NOMO-1 (cell line): ENCODE data around the gene FAM89B.
"Not testable (repeated sequence)": the region's sequence is repeated elsewhere in the genome, so short reads cannot be mapped to it uniquely, and the experiment has no call there.

Experiments
- DNase-seq, 2 experiments: peaks; one replicate each; lab custom pipeline; 2025; ENCODE audit not compliant: unreplicated experiment in 2 of 2; lab: John Stamatoyannopoulos, UW

The FAM89B gene

DNA sequence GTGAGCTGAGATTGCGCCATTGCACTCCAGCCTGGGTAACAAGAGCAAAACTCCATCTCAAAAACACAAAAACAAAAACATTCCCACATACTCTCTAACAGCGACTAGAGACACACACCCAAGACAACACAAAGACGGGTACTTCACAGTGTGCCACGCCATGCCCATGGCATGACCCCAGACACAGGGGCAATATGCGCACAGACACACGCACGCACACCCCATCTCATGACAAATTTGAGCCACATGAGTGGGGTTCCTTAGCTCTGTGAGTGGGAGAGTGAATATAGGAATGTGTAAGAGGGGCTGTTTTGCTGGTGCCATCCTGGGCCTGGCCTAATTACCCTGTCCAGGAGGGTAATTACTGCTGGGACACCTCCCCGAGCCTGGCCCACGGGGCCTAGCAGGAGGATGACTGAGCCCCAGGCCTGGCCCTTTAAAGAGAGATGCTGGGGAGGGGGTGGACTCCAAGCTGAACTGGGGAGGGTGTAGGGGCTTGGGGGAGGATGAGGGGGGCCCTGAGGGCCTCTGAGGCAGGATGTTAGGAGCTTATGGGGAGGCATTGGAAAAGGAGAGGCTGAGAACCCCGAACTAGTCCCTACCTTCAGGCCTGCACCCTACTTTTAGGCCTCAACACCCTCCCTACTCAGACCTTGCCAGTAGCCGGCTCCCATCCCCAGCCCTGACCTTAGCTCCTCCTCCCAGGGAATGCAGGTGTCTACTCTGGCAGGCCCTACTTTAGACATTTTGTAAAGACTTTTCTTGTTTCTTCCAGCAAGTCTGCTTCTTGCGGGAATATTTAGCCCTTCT lies 15.7 kb upstream of the FAM89B start:
- DNase-seq, result no peak

DNA sequence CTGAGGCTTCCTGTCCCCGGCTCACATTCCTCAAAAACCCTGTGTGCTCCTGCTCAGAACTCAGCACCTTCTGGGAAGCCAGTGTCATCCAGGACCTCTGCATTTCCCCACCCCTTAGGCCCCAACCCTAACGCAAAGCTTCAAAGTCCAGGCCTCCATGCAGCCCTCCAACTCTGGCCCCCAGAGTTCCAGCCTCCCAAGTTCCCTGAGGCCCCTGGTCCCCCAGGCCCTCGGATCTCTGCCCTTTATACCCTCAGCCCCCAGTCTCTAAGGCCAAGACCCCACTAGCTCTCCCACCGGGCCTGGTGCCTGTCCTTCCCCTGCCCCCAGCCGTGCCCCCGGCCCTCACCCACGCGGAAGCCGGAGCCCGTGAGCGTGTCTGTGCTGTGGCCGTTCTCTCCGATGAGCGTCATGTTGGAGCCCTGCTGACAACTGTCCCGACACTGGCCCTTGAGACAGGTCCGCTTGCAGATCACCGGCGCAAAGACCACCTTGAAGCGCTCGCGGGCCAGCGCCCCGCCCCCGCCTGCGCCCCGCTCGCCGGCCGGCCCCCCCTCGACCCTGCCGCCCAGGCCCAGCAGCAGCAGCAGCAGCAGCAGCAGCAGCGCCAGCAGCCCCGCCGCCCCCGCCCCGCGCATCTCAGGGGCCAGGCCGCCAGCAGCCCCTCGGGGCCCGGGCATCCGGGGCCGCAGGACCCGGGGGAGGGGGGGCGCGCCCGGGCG lies 14.9 kb upstream of the FAM89B start:
- DNase-seq, result no peak

DNA sequence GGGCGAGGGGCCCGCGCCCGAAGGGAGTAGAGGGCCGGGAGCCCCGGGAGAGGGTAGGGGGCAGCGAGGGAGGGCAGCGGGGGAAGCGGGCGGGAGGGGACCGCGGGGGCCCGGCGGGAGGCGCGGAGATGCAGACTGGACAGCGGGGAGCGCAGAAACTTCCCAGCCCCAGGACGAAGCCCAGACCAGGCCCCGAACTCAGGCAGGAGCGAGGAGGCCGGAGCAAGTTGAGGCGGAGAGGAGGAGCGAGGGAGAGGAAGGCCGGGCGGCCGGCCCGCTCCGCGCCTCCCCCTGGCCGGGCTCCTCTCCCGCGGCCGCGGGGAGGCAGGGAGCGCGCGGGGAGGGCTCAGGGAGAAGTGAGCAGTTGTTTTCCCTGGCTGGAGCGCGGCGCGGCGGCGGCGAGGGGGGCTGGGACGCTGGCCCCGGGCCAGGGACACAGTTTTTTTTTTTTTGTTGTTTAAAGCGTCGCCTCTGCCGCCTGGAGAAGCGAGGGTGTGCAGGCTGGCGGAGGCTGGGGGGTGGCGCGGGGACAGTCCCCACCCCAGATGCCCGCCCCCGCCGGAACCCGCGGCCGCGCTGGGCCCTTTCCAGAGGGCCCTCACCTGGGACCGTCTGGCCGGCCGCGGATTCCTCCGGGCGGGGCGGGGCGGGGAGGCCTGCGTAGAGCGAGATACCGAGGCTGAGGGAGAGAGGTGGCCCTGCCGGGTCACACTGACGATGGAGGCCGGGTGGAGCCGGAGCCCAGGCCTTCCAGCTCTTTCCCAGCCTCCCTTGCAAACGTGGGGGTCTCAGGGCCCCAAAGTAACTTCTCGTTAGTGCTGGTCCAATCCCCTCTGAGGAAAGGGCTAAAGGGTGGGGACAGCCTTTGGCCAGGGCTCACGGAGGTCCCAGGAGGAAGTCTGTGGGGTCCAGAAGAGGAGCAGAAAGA lies 14.1 kb upstream of the FAM89B start, which contains the start of gene LTBP3:
Gene LTBP3 (minus strand): TSS at position 358 of the 928 bp plus-strand sequence. CDS start 400 bp downstream, outside the sequence.
- DNase-seq, result peak; percentile 23 to 26

DNA sequence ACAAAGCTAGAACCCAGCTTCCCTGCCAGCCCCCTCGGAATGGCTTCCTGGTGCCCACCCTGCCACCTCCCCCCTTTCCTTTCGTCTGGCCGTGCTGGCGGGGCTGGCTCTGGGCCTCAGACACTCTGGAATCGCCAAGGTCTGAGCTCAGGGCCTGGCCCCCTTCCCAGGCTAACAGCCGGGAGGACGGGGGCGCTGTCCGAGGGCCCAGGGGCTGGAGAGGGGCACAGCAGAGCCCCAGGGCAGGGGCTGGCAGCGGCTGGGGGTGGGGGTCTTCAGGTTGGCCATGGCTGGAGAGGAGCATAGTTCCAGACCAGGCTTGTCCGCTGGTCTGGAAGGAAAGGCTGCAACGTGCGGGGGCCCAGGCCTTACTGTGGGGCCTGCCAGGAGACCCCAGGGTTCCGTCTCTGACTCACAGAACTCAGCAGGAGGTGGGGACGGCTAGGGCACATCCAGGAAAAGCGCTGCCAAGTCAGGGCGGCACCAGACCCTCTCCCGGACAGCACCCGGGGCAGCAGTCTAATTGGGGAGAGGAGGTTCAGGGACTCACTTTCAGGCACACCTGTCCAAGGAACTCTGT lies 13.3 kb upstream of the FAM89B start:
- DNase-seq, result no peak

DNA sequence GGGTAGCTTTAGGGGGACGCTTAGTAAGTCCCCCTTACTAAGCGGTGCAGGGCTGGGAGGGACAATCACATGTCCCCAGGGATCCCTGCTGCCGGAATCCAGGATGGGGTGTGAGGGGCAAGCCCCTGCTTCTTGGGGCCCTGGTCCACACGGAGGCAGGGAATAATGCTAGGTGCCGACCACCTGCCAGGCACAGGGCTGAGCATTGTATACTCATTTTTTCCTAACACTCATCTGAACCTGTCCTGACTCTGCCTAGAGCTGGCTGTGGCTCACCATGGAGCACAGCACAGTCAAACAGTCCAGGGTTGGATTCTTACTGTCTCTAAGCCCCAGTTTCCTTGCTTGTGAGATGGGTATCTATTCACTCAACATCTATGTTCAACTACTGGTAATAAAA lies 12.8 kb upstream of the FAM89B start:
- no peak for DNase-seq

DNA sequence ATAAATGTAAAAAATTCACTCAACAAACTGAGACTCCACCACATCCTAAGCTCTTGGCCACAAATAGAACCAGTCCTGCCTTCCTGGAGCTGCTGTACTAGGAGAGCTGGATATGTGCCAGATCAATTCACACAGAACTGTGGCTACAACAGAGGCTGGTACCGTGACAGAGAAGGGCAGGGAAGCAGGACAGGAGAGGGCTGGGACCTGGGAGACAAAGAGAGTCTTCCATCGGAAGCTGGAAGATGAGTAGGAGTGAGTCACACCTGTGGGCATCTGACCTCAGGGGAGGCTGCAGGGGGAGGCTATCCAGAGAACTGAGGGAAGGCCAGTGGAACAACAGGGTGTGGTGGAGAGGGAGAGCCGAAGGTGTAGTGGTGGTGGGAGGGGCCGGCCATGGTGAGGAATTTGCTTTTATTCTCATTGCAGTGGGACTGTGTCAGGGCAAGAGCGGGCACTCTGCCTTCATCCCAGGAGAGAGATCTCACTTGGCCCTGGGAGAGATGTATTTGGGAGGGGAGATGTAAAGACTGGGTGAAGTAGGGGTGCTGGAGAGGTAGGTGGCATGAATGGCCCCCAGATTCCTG lies 12.3 kb upstream of the FAM89B start:
- no peak for DNase-seq

DNA sequence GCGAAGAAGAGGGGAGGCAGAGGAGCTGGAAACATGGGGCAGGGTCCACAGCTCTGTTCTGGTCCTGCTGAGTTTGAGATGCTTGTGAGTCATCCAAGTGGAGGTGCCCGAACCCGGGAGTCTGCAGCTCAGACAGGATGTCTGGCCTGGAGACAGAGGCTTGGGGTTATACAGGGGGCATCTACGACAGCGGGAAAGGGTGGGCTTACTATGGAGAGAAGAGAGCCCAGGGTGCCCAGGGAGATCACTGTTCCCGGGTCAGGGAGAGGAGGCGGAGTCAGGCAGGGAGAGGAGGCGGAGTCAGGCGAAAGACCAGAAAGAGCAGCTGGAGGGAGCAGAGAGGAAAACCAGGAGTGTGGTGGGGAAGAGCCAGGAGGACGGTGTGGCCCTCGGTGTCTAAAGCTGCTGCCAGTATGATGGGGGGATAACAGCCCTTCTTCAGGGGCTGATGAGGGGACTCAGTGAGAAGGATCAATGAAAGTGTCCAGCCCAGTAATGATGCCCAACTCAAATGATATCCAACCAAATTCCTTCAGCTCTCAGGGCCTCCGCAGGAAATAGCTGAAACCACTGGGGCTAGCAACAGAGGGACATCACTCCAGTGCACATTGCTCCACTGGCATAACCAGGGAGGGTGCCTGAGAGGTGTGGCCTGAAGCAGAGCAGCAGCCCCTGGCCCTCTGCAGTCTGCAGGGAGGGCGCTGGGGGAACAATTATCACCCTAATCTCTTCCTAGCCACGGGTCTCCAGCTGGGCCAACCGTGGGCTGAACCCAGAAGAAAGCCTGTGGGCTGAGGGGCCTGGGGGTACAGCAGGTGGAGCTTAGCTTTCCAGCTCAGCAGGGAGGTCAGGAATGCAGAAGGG lies 11.6 kb upstream of the FAM89B start:
- no peak for DNase-seq

DNA sequence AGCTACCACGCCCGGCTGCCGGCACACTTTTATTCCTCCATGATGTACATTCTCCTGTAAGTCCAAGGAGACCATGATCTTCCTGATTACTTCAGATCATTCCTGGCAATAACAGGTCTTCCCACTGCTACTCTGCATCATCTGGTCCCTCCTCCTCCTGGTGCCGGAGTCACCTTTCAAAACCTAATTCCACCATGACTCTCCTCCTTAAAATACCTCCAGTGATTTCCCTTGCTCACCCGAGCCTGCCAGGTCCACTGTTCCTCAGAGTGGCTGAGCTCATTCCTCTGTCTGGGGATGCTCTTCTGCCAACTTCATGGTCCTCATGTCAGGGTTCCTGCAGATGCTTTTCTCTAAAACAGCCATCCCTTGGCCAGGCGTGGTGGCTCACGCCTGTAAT lies 10.3 kb upstream of the FAM89B start:
- no peak for DNase-seq

DNA sequence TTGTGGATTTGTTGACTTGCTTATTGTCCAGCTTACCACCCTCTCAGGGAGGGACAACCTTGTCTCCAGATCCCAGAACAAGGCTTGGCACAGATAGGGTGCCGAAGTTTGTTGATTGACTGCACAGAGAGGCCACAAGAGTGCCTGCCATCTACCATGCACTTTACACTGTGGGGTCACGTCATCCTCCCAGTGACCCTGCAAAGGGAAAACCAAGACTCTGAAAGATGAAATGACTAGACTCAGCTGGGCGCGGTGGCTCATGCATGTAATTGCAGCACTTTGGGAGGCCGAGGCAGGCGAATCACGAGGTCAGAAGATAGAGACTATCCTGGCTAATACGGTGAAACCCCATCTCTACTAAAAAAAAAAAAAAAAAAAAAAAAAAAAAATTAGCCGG lies 9.6 kb upstream of the FAM89B start:
- no peak for DNase-seq

DNA sequence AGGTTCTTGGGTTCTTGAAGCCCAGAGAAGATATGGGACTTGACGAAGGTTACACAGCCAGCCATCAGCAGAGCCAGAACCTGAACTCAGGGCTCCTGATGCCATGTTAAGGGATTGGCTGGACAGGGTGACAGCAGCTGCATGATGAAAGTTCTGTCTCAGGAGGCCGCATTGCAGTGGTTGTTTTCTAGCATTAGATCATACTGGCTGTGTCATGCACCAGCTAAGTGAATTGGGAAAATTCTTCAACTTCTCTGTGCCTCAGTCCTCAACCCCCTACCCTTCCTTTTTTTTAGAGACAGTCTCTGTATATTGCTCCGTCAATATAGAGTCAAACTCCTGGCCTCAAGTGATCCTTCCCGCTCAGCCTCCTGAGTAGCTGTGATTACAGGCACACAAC lies 8.7 kb upstream of the FAM89B start:
- DNase-seq, result no peak

DNA sequence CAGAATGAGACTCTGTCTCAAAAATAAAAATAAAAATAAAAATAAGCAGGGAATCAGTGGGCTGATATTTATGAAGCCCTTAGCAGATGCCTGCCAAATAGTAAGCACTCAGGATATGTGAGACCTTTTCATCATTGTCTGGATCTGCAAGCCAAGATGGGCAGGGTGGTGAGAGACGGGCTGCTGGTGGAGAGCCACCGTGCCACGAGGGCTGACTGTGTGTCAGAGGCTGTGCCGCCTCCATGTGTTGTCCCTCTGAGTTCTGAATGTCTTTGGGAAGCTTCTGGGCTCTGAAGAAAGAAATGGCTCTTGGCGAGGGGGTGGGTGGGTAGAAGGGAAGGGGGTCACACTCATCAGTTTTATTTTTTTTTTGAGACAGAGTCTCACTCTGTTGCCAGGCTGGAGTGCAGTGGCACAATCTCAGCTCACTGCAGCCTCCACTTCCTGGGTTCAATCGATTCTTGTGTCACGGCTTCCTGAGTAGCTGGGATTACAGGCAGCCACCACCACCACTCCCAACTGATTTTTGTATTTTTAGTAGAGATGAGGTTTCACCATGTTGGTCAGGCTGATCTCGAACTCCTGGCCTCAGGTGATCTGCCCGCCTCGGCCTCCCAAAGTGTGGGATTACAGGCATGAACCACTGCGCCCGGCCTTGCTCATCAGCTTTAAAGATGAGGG lies 7.3 kb upstream of the FAM89B start:
- DNase-seq, result not testable (repeated sequence)

DNA sequence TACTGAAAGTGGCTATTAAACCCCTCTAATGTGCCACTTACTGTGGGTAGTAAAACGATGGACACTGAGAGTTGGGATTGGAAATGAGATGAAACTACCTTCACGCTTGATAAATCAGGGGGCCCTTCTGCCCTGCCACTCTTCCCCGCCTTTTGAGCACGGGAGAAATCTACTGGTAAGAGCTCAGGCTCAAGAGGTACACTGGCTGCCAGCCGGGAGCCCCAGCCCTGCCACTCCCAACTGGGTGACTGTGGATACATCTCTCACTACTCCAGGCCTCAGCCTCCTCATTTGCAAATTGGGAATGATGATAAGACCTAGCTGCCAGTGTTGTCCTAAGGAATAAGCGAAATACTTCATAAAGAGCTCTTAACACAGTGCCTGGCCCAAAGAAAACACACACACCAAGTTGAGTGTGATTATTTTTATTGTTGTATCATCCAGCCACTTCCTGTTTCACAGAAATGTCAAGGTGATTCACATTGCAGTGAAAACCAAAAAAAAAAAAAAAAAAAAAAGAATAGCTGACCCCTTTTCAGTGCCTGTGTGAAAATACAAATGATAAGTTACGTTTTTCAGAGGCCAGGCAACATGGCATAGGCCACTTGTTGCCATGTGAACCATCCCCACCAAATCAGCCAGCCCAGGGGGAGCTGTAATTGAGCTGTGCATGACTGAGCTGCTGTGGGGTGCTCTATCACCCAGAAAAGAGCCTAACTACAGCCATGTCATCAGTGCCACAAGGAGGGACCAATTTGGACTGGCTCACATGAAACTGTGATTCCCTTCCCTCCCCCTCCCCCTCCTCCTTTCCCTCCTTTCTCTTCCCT lies 6.5 kb upstream of the FAM89B start:
- DNase-seq, result peak in 1 of 2 experiments; percentile 27

DNA sequence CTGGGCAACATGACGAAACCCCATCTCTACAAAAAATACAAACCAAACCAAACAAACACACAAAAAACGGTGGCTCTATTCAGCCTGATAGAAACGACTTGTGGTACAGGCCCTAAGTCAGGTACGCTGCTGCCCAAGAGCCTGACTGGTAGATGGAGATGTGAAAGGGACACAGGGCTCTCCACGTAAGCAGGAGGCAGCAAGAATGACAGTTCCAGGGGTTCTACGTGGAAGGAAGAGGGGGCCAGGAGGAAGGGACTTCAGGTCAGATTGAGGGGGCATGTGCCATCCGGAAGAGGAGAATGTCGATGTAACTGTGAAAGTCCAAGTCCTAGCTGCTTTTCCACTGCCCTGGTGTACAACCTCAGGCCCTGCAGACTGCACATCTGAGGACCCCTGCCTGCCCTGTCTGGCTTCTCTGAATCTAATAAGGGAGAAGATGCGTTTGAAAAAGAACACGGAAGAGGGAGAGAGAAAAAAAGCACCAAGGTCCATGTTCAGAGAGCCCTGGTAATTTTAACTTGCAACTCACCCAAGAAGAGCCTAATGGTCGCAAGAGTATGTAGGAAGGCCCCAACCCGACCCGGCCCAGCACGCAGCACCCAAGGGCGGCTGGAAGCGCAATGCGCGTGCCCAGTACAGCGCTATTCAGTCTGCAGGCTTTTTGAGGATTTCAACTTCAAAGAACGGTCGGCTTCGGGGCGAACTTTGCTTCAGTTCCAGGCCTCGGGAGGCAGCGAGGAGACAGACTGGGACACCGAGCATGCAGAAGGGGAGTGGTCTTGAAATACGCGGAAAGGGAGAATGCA lies 3.0 kb upstream of the FAM89B start:
- DNase-seq, result no peak

DNA sequence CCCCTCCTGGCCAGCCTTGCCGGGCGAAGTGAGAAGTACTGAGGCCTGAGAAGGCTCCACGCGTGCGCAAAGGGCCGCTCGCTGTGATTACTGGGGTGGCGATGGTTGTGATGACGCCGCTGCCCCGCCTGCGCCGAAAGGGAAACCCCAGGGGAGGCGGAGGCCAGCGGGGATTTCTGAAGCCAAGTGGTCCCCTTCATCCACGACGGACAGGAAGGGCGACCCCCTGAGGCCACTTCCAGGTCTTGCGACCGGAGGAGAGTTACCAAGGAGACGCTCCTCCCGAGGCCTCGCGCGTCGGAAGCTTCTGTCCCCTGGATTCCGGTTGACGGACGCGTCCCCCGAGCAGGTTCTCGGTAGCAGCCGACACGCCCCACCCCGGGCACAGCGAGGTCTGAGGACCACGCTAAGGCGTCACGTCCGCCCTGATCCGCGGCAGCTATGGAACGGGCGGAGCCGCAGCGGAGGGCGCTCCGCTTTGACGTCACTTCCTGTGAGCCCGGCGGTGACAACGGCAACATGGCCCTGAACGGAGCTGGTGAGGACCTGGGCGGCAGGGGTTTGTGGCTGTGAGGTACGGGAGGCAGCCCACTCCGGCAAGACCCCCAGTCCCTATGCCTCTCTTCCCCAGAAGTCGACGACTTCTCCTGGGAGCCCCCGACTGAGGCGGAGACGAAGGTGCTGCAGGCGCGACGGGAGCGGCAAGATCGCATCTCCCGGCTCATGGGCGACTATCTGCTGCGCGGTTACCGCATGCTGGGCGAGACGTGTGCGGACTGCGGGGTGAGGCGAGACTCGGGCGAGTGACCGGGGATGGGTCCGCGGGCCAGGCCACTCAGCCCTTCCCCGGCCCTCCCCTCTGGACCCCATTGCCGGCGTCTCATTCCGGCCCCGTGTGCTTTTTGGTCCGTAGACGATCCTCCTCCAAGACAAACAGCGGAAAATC lies 2.1 kb upstream of the FAM89B start, which contains the start of gene ZNRD2:
Gene ZNRD2 (plus strand): TSS at position 505 of the 946 bp plus-strand sequence. CDS start 15 bp downstream, at position 520.
- DNase-seq, result peak; percentile 99

DNA sequence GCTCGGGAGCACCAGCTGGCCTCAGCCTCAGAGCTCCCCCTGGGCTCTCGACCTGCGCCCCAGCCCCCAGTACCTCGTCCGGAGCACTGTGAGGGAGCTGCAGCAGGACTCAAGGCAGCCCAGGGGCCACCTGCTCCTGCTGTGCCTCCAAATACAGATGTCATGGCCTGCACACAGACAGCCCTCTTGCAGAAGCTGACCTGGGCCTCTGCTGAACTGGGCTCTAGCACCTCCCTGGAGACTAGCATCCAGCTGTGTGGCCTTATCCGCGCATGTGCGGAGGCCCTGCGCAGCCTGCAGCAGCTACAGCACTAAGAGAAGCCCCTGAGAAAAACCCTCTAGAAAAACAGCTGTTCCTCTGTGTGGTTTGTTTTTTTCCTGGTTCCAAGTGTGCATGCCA lies 918 bp upstream of the FAM89B start:
- no peak for DNase-seq

DNA sequence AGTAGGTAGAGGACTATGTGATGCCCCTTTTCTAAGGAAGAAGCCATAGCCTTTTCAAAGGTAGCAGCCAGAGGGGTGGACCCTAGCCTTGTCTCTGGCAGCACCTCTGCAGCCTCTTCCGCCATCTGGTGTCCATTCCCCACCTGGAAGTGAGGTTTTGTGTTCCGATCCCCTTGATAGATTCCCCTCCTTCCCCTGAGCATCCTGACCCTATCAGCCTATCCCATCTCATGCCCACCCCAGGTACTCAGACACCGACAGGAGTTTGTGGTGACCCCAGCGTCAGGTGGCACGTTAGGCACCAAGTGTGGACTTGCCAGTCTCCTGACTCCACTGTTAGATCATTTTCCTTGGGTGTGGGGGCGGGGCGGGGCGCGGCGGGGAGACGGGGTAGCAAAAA lies 398 bp upstream of the FAM89B start:
- peak in 1 of 2 experiments; percentile 28 for DNase-seq
